Measurements from ENCODE around the gene CARF.

DNA sequence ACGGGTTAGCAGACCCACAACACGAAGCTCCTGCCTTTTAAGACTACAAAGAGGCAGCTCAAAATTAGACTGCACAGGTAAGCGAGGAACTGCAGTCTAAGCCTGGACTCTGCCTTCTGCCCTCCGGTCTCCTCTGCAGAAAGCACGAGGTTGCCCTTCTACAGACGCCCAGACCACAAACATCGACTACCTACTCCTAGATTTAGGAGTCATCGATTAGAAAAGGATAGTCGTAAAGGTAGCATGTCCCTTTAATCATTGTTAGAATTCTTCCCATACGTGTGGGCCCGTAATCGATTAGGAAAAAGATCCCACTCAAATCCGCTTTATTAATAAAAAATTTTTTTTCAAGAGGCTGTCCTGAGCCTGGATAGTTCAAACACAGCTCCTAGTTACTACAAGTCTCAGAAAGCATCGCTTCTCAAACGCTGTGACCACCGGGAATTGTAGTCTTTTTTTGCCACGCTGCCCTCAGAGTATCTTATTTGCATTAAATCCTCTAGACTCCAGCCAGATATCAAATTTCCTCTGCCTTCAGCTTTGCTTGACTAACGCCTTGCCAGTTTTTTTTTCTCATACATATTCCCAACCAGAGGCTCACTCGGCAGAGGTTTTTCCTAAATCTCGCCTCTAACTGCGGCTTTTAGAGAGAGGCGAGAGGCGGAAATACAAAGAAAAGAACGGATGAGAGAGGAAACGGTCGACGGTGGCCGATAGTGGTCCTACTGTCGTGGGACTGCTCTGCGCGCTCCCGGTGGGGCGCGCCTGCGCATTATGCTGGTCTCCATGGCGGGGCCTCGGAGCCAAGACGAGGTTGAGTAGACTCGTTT is at the start of gene CARF, which contains the start of gene WDR12:
- peak; percentile 57 for TF ChIP-seq SMC3 (conservative IDR thresholded peaks at IDR 0.05; ENCODE audit: poor library complexity)
- TF ChIP-seq, protein P1, sequence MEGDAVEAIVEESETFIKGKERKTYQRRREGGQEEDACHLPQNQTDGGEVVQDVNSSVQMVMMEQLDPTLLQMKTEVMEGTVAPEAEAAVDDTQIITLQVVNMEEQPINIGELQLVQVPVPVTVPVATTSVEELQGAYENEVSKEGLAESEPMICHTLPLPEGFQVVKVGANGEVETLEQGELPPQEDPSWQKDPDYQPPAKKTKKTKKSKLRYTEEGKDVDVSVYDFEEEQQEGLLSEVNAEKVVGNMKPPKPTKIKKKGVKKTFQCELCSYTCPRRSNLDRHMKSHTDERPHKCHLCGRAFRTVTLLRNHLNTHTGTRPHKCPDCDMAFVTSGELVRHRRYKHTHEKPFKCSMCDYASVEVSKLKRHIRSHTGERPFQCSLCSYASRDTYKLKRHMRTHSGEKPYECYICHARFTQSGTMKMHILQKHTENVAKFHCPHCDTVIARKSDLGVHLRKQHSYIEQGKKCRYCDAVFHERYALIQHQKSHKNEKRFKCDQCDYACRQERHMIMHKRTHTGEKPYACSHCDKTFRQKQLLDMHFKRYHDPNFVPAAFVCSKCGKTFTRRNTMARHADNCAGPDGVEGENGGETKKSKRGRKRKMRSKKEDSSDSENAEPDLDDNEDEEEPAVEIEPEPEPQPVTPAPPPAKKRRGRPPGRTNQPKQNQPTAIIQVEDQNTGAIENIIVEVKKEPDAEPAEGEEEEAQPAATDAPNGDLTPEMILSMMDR (IDR thresholded peaks at IDR 0.05; ENCODE audit: poor library complexity, severe bottlenecking), result peak; percentile 28
- TF ChIP-seq, protein P2, sequence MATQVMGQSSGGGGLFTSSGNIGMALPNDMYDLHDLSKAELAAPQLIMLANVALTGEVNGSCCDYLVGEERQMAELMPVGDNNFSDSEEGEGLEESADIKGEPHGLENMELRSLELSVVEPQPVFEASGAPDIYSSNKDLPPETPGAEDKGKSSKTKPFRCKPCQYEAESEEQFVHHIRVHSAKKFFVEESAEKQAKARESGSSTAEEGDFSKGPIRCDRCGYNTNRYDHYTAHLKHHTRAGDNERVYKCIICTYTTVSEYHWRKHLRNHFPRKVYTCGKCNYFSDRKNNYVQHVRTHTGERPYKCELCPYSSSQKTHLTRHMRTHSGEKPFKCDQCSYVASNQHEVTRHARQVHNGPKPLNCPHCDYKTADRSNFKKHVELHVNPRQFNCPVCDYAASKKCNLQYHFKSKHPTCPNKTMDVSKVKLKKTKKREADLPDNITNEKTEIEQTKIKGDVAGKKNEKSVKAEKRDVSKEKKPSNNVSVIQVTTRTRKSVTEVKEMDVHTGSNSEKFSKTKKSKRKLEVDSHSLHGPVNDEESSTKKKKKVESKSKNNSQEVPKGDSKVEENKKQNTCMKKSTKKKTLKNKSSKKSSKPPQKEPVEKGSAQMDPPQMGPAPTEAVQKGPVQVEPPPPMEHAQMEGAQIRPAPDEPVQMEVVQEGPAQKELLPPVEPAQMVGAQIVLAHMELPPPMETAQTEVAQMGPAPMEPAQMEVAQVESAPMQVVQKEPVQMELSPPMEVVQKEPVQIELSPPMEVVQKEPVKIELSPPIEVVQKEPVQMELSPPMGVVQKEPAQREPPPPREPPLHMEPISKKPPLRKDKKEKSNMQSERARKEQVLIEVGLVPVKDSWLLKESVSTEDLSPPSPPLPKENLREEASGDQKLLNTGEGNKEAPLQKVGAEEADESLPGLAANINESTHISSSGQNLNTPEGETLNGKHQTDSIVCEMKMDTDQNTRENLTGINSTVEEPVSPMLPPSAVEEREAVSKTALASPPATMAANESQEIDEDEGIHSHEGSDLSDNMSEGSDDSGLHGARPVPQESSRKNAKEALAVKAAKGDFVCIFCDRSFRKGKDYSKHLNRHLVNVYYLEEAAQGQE (IDR thresholded peaks at IDR 0.05; ENCODE audit: borderline replicate concordance), result peak; percentile 55
